Spleen (tissue), 11 donors: ENCODE measurements around the gene UST. TPM values are rescaled to one million over a fixed set of nuclear protein-coding genes. Genes with fewer than 3 reads are reported as not detected.

Experiments
- DNase-seq: peaks from one replicate; pipeline ENCODE4 v3.0.0-alpha.2; 2020
- H3K27ac ChIP-seq, 8 donors: fragments of 200-600 bp; sonication (generic) in 7 of 8; 1 replicate in 4 of 8; 2 replicates in 4 of 8; pipeline versions ENCODE4 v1.5.0 to v1.8.0; 2016 to 2021; ENCODE audit warnings: inconsistent platforms in 4 of 8, mild to moderate bottlenecking in 4 of 8, moderate library complexity in 1 of 8
- H3K27me3 ChIP-seq, 7 donors: fragments of 200-600 bp; sonication (generic) in 6 of 7; replicated peaks in 1 of 7; 1 replicate in 4 of 7; 2 replicates in 3 of 7; pipeline versions ENCODE4 v1.5.0 to v1.8.0; 2016 to 2021; ENCODE audit warnings: inconsistent platforms in 3 of 7, mild to moderate bottlenecking in 1 of 7
- H3K36me3 ChIP-seq, 6 donors: fragments of 200-600 bp; sonication (generic) in 5 of 6; 1 replicate in 4 of 6; 2 replicates in 2 of 6; pipeline versions ENCODE4 v1.5.0 to v1.8.0; 2016 to 2021; ENCODE audit warnings: inconsistent platforms in 2 of 6
- H3K4me1 ChIP-seq, 6 donors: fragments of 200-600 bp; sonication (generic) in 5 of 6; 1 replicate in 3 of 6; 2 replicates in 3 of 6; pipeline versions ENCODE4 v1.5.0 to v1.8.0; 2016 to 2021; ENCODE audit warnings: inconsistent platforms in 3 of 6
- H3K4me3 ChIP-seq, 8 donors: fragments of 200-600 bp; sonication (generic) in 7 of 8; 1 replicate in 4 of 8; 2 replicates in 4 of 8; pipeline versions ENCODE4 v1.5.0 to v1.8.0; 2016 to 2021; ENCODE audit warnings: inconsistent platforms in 4 of 8, mild to moderate bottlenecking in 4 of 8, moderate library complexity in 2 of 8
- H3K9me3 ChIP-seq, 8 donors: fragments of 200-600 bp; sonication (generic) in 7 of 8; 1 replicate in 4 of 8; 2 replicates in 4 of 8; pipeline versions ENCODE4 v1.5.0 to v1.8.0; 2016 to 2021; ENCODE audit warnings: inconsistent platforms in 4 of 8
- CTCF ChIP-seq, 11 experiments: fragments of 200-600 bp in 7 of 11; fragments of 450-650 bp in 4 of 11; sonication (generic) in 4 of 11; IDR thresholded peaks in 8 of 11; conservative IDR thresholded peaks in 3 of 11; 1 replicate in 7 of 11; 2 replicates in 4 of 11; pipeline versions ENCODE4 v1.4.0 to v1.8.0; 2016 to 2021; ENCODE audit warnings: antibody characterized with exemption in 11 of 11, inconsistent platforms in 4 of 11, mild to moderate bottlenecking in 1 of 11
- POLR2A ChIP-seq, 3 donors: fragments of 450-650 bp; IDR thresholded peaks; one replicate each; pipeline ENCODE4 v1.5.1; 2017; ENCODE audit warnings: antibody characterized with exemption in 3 of 3, mild to moderate bottlenecking in 1 of 3
- POLR2AphosphoS5 ChIP-seq, 3 donors: sonication (generic); formaldehyde crosslinking; IDR thresholded peaks; one replicate each; pipeline ENCODE4 v1.5.1; 2017; ENCODE audit warnings: antibody characterized with exemption in 3 of 3
- WGBS, 5 donors: extraction: QIAGEN DNeasy Blood & Tissue Kit in 3 of 5; methylation state at CpG; one replicate each; pipeline versions ENCODE4 v1.1.5 to v1.1.7; 2013 to 2018; 5-methylcytosine and 5-hydroxymethylcytosine counted together
- intact Hi-C: fragments of 100-400 bp; cut with DNase I; formaldehyde crosslinking; loops from one replicate; pipeline ENCODE4 v1.15.0; 2023; ENCODE audit warnings: low total_unique reads
- polyA plus RNA-seq, 3 donors: library from polyadenylated mRNA; stranded (reverse); fragments of 200-250 nt; gene quantifications; one replicate each; pipeline ENCODE4 v1.2.1, GENCODE V29; 2013
- total RNA-seq, 7 donors: library from RNA; depleted of rRNA in 3 of 7; stranded (reverse); fragments of >200 nt in 3 of 7; fragmentation: NEBNext Ultra II Directional in 4 of 7; extraction: Animal tissue kit (Norgen Biotek cat#: 25700) in 4 of 7; gene quantifications; one replicate each; pipeline versions ENCODE4 v1.1.0 to v1.2.1, GENCODE V29; 2016 to 2021
- donor health status: healthy with polysubstance abuse.
- donor health status: DM: no; HTN: no; CAD: no; lungs with moderate emphysema.
- donor health status: DM: no; HTN: no; CAD: no.
- donor health status: Bipolar disorder and iron deficiency.
- donor health status: healthy.
- donor health status: DM: no; HTN: no; CAD: no.
- donor health status: DM: yes; HTN: yes; CAD: no.

Gene UST
- total and polyA plus RNA-seq, 10 donors = 6.4 to 26.8 (median 14.4) TPM

GRCh38 chr6:149086363-149086762, 339.5 kb downstream of the UST start:
- H3K27me3 ChIP-seq = no peaks in the 10 kb centered on the region
- no peaks in the 10 kb centered on the region for H3K9me3 ChIP-seq
- TF ChIP-seq POLR2AphosphoS5 (IDR thresholded peaks at IDR 0.05) (no peak), POLR2A (IDR thresholded peaks at IDR 0.05) (no peak), CTCF (IDR thresholded peaks at IDR 0.05 in 8 of 11, conservative IDR thresholded peaks at IDR 0.05 in 3 of 11) (no peak)
- H3K4me1 ChIP-seq = peaks cover 0 to 19% (median 9%) of the 10 kb centered on the region in 6 donors
- no peak overlapping the region for H3K4me3 ChIP-seq
- intact Hi-C loops = loop anchor here (10.0 kb wide), 1 partner anchor 428 kb away; no protein-coding TSS in a partner anchor
- WGBS, 5 donors = 83 to 96% (median 88%) methylated on average over 3 of the region's 3 CpGs
- no peak overlapping the region for H3K27ac ChIP-seq
- no peaks in the 10 kb centered on the region for H3K36me3 ChIP-seq
- DNase-seq = no peak

GRCh38 chr6:149087898-149088297, 341.1 kb downstream of the UST start:
- Histone ChIP-seq H3K4me1 (peaks cover 0 to 4% (median 0%) of the 10 kb centered on the region in 6 donors), H3K27me3 (no peaks in the 10 kb centered on the region), H3K27ac (no peak overlapping the region), H3K4me3 (no peak overlapping the region), H3K9me3 (no peaks in the 10 kb centered on the region), H3K36me3 (no peaks in the 10 kb centered on the region)
- TF ChIP-seq POLR2AphosphoS5 (IDR thresholded peaks at IDR 0.05) (no peak), CTCF (IDR thresholded peaks at IDR 0.05 in 8 of 11, conservative IDR thresholded peaks at IDR 0.05 in 3 of 11) (no peak), POLR2A (IDR thresholded peaks at IDR 0.05) (no peak)
- no peak for DNase-seq
- WGBS, 5 donors = 88 to 94% (median 92%) methylated on average over 6 of the region's 6 CpGs
- intact Hi-C loops = loop anchor here (10.0 kb wide), 1 partner anchor 427 kb away; no protein-coding TSS in a partner anchor

GRCh38 chr6:149088361-149088760, 341.5 kb downstream of the UST start:
- TF ChIP-seq POLR2AphosphoS5 (IDR thresholded peaks at IDR 0.05) (no peak), POLR2A (IDR thresholded peaks at IDR 0.05) (no peak), CTCF (IDR thresholded peaks at IDR 0.05 in 8 of 11, conservative IDR thresholded peaks at IDR 0.05 in 3 of 11) (no peak)
- DNase-seq = no peak
- no peaks in the 10 kb centered on the region for H3K9me3 ChIP-seq
- 94 to 97% (median 95%) methylated on average over 9 of the region's 9 CpGs for WGBS, 5 donors
- H3K4me3 ChIP-seq = no peak overlapping the region
- no peaks in the 10 kb centered on the region for H3K4me1 ChIP-seq
- intact Hi-C loops = loop anchor here (10.0 kb wide), 1 partner anchor 426 kb away; no protein-coding TSS in a partner anchor
- no peak overlapping the region for H3K27ac ChIP-seq
- H3K36me3 ChIP-seq = no peaks in the 10 kb centered on the region
- no peaks in the 10 kb centered on the region for H3K27me3 ChIP-seq

GRCh38 chr6:149089510-149089909, 342.7 kb downstream of the UST start:
- intact Hi-C loops = loop anchor here (10.0 kb wide), 1 partner anchor 425 kb away; no protein-coding TSS in a partner anchor
- Histone ChIP-seq H3K27me3 (no peaks in the 10 kb centered on the region), H3K9me3 (no peaks in the 10 kb centered on the region), H3K4me1 (peaks cover 0 to 10% (median 8%) of the 10 kb centered on the region in 6 donors), H3K36me3 (no peaks in the 10 kb centered on the region), H3K27ac (no peak overlapping the region), H3K4me3 (no peak overlapping the region)
- no peak for DNase-seq
- no peak for TF ChIP-seq POLR2A (IDR thresholded peaks at IDR 0.05)
- 87 to 93% (median 90%) methylated on average over 8 of the region's 8 CpGs for WGBS, 5 donors
